ENCODE measurements around the gene PIK3R3. TPM values are rescaled to one million over a fixed set of nuclear protein-coding genes. Genes with fewer than 3 reads are reported as not detected.

Gene PIK3R3
- total RNA-seq, 1 experiment from 2014 or later = 12.4 TPM

GRCh38 chr1:46072975-46073374 lies 59.5 kb downstream of the PIK3R3 start:
- H3T11ph ChIP-seq (ENCODE audit: low read length) = no peak overlapping the region
- H3K4me1 Mint-ChIP-seq = peaks cover 8 to 9% of the 10 kb centered on the region in 2 experiments; a peak in 3 of 4 replicates

More at GRCh38 chr1:46072975-46073374, 59.5 kb downstream of the PIK3R3 start:
- Histone ChIP-seq H3K27ac (ENCODE audit: insufficient read length, low read depth, low read length) (no peak overlapping the region), H2BK15ac (ENCODE audit: low read depth, low read length) (no peak overlapping the region), H3K23me2 (ENCODE audit: insufficient read length, low read depth, low read length, poor library complexity, severe bottlenecking) (no peaks in the 10 kb centered on the region), H3K27me3 (ENCODE audit: insufficient read depth, low read length) (no peaks in the 10 kb centered on the region), H4K8ac (replicated peaks; ENCODE audit: insufficient read length, low read depth, low read length) (no peak overlapping the region), H4K5ac (ENCODE audit: insufficient read length, low read depth, low read length) (no peak overlapping the region), H4K91ac (ENCODE audit: insufficient read length, low read depth, low read length) (no peak overlapping the region), H3K9ac (ENCODE audit: extremely low read depth, insufficient read length, low read length) (no peak overlapping the region), H3K18ac (ENCODE audit: insufficient read length, low read depth, low read length) (no peak overlapping the region), H2BK120ac (ENCODE audit: low read depth, low read length, poor library complexity, severe bottlenecking) (no peak overlapping the region), H3K79me2 (ENCODE audit: insufficient read depth, low read length) (no peaks in the 10 kb centered on the region), H3K4me2 (ENCODE audit: insufficient read depth, insufficient read length, low read length) (no peak overlapping the region), H2BK20ac (ENCODE audit: low read depth, low read length, poor library complexity, severe bottlenecking) (no peak overlapping the region), H2BK12ac (ENCODE audit: insufficient read length, low read depth, low read length) (no peak overlapping the region), H2AFZ (ENCODE audit: low read length) (no peak overlapping the region), H3K4ac (ENCODE audit: low read depth, low read length) (no peak overlapping the region), H3K79me1 (ENCODE audit: insufficient read depth, low read depth, low read length, poor library complexity, severe bottlenecking) (no peaks in the 10 kb centered on the region), H3K23ac (ENCODE audit: insufficient read length, low read depth, low read length) (no peak overlapping the region), H3K9me3 (ENCODE audit: control insufficient read depth, low read depth, low read length) (no peaks in the 10 kb centered on the region), H3K56ac (ENCODE audit: insufficient read length, low read depth, low read length) (no peak overlapping the region), H4K20me1 (ENCODE audit: control insufficient read depth, insufficient read depth, insufficient read length) (no peaks in the 10 kb centered on the region), H2BK5ac (ENCODE audit: insufficient read length, low read length) (no peak overlapping the region), H3K14ac (ENCODE audit: insufficient read depth, low read length) (no peak overlapping the region), H2AK5ac (ENCODE audit: insufficient read length, low read length) (no peak overlapping the region), H3K4me1 (ENCODE audit: insufficient read depth, low read length) (no peaks in the 10 kb centered on the region)
- Mint-ChIP-seq H3K27me3 (ENCODE audit: low read depth) (no peaks in the 10 kb centered on the region), H3K27ac (peak overlapping the region in 1 of 3 experiments; percentile 56; a peak in 1 of 7 replicates), H3K4me3 (no peak overlapping the region), H3K9me3 (no peaks in the 10 kb centered on the region), H3K36me3 (ENCODE audit: insufficient read depth in 1 of 3, low read depth in 3 of 3) (no peaks in the 10 kb centered on the region; a peak in 1 of 7 replicates)
- TF ChIP-seq CTCF (conservative IDR thresholded peaks at IDR 0.05) = no peak
- no CpG with 5 or more reads among the region's 1 CpG for WGBS (ENCODE audit: extremely low coverage, insufficient read length, low lambda C conversion rate)
- no peak for DNase-seq

Data from H9 (cell line).